Measurements from ENCODE around the gene BPTF.
"Not testable (repeated sequence)": the region's sequence is repeated elsewhere in the genome, so short reads cannot be mapped to it uniquely, and the experiment has no call there.

Gene BPTF

GRCh38 chr17:67842648-67843047 lies 17.3 kb downstream of the BPTF start:
- no peak overlapping the region for H2AFZ ChIP-seq
- H3K9me3 ChIP-seq (ENCODE audit: control insufficient read depth, low read length) = no peaks in the 10 kb centered on the region
- H3K79me2 ChIP-seq = peaks cover 46% of the 10 kb centered on the region
- H3K4me2 ChIP-seq (ENCODE audit: low read length) = no peak overlapping the region
- H3K4me1 ChIP-seq = no peaks in the 10 kb centered on the region
- no peak overlapping the region for H3K4me3 ChIP-seq (ENCODE audit: low read depth, low read length)
- H3K27me3 ChIP-seq (ENCODE audit: control insufficient read depth, insufficient read depth, low read length) = no peaks in the 10 kb centered on the region
- no peaks in the 10 kb centered on the region for H3K36me3 ChIP-seq (ENCODE audit: control insufficient read depth, insufficient read depth, low read length)
- no peak for TF ChIP-seq CTCF (IDR thresholded peaks at IDR 0.05)
- H3K9ac ChIP-seq = no peak overlapping the region
- no peak overlapping the region for H3K27ac ChIP-seq

- Histone ChIP-seq H3K9me3 (ENCODE audit: control insufficient read depth, low read length) (no peaks in the 10 kb centered on the region), H3K4me3 (ENCODE audit: low read depth, low read length) (no peak overlapping the region), H2AFZ (no peak overlapping the region), H3K27ac (no peak overlapping the region), H3K36me3 (ENCODE audit: control insufficient read depth, insufficient read depth, low read length) (no peaks in the 10 kb centered on the region), H3K4me2 (ENCODE audit: low read length) (no peak overlapping the region), H3K9ac (no peak overlapping the region), H3K4me1 (no peaks in the 10 kb centered on the region), H3K27me3 (ENCODE audit: control insufficient read depth, insufficient read depth, low read length) (no peaks in the 10 kb centered on the region), H3K79me2 (peaks cover 50% of the 10 kb centered on the region)
- TF ChIP-seq CTCF (IDR thresholded peaks at IDR 0.05) = no peak
These were observed 20.1 kb downstream of the BPTF start for GRCh38 chr17:67845374-67845773.

GRCh38 chr17:67848189-67848588 lies 22.9 kb downstream of the BPTF start:
- H3K36me3 ChIP-seq (ENCODE audit: control insufficient read depth, insufficient read depth, low read length); H3K4me2 ChIP-seq (ENCODE audit: low read length); H3K9ac ChIP-seq; H3K27ac ChIP-seq; H3K4me1 ChIP-seq; H3K9me3 ChIP-seq (ENCODE audit: control insufficient read depth, low read length); H3K4me3 ChIP-seq (ENCODE audit: low read depth, low read length); H3K27me3 ChIP-seq (ENCODE audit: control insufficient read depth, insufficient read depth, low read length); H2AFZ ChIP-seq: not testable (repeated sequence)
- peaks cover 52% of the 10 kb centered on the region for H3K79me2 ChIP-seq

GRCh38 chr17:67848846-67849245 lies 23.5 kb downstream of the BPTF start:
- H2AFZ ChIP-seq; H3K9me3 ChIP-seq (ENCODE audit: control insufficient read depth, low read length); H3K4me1 ChIP-seq; H3K9ac ChIP-seq; H3K36me3 ChIP-seq (ENCODE audit: control insufficient read depth, insufficient read depth, low read length); H3K27me3 ChIP-seq (ENCODE audit: control insufficient read depth, insufficient read depth, low read length); H3K4me2 ChIP-seq (ENCODE audit: low read length); H3K4me3 ChIP-seq (ENCODE audit: low read depth, low read length); H3K27ac ChIP-seq: not testable (repeated sequence)
- peaks cover 54% of the 10 kb centered on the region for H3K79me2 ChIP-seq

GRCh38 chr17:67850991-67851631 lies 25.8 kb downstream of the BPTF start:
- no peaks in the 10 kb centered on the region for H3K27me3 ChIP-seq (ENCODE audit: control insufficient read depth, insufficient read depth, low read length)
- H3K9me3 ChIP-seq (ENCODE audit: control insufficient read depth, low read length) = no peaks in the 10 kb centered on the region
- no peak overlapping the region for H3K27ac ChIP-seq
- H3K79me2 ChIP-seq = peaks cover 61% of the 10 kb centered on the region
- H3K4me1 ChIP-seq = no peaks in the 10 kb centered on the region
- H3K4me2 ChIP-seq (ENCODE audit: low read length) = no peak overlapping the region
- H3K9ac ChIP-seq = no peak overlapping the region
- no peaks in the 10 kb centered on the region for H3K36me3 ChIP-seq (ENCODE audit: control insufficient read depth, insufficient read depth, low read length)
- no peak overlapping the region for H2AFZ ChIP-seq
- no peak for TF ChIP-seq CTCF (IDR thresholded peaks at IDR 0.05)
- H3K4me3 ChIP-seq (ENCODE audit: low read depth, low read length) = no peak overlapping the region

- peaks cover 50% of the 10 kb centered on the region for H3K79me2 ChIP-seq
- no peak overlapping the region for H3K9ac ChIP-seq
- no peak overlapping the region for H3K27ac ChIP-seq
- no peak overlapping the region for H3K4me3 ChIP-seq (ENCODE audit: low read depth, low read length)
- H3K9me3 ChIP-seq (ENCODE audit: control insufficient read depth, low read length) = no peaks in the 10 kb centered on the region
- H3K36me3 ChIP-seq (ENCODE audit: control insufficient read depth, insufficient read depth, low read length) = no peaks in the 10 kb centered on the region
- no peak overlapping the region for H3K4me2 ChIP-seq (ENCODE audit: low read length)
- no peaks in the 10 kb centered on the region for H3K4me1 ChIP-seq
- no peaks in the 10 kb centered on the region for H3K27me3 ChIP-seq (ENCODE audit: control insufficient read depth, insufficient read depth, low read length)
- TF ChIP-seq CTCF (IDR thresholded peaks at IDR 0.05) = no peak
- H2AFZ ChIP-seq = no peak overlapping the region
These were observed 28.4 kb downstream of the BPTF start for GRCh38 chr17:67853703-67854102.

Measured in parathyroid adenoma (tissue), 2 donors.